ENCODE data around the gene MED8.

DNA sequence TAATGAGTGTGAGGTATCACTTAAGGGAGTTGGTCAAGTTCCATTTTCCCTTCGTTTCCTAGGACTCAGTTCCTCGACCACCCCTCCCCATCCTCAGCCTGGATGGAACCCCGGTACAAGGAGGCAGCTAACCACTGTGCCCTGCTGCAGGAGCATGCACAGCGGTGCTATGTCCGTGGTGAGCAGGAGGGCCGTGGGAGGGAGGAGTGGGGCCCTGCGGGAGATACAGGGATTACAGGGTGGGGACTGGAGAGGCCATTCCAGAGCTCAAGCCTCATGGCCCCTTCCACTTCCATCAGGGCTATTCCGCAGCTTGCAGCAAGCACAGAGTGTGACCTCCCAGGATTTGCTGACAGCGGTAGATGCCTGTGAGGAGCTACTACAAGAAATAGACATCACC is 38.3 kb upstream of the MED8 start:
- TF ChIP-seq, protein P1, sequence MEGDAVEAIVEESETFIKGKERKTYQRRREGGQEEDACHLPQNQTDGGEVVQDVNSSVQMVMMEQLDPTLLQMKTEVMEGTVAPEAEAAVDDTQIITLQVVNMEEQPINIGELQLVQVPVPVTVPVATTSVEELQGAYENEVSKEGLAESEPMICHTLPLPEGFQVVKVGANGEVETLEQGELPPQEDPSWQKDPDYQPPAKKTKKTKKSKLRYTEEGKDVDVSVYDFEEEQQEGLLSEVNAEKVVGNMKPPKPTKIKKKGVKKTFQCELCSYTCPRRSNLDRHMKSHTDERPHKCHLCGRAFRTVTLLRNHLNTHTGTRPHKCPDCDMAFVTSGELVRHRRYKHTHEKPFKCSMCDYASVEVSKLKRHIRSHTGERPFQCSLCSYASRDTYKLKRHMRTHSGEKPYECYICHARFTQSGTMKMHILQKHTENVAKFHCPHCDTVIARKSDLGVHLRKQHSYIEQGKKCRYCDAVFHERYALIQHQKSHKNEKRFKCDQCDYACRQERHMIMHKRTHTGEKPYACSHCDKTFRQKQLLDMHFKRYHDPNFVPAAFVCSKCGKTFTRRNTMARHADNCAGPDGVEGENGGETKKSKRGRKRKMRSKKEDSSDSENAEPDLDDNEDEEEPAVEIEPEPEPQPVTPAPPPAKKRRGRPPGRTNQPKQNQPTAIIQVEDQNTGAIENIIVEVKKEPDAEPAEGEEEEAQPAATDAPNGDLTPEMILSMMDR (IDR thresholded peaks at IDR 0.05 in 2 of 3, conservative IDR thresholded peaks at IDR 0.05 in 1 of 3; ENCODE audit: control insufficient read depth in 2 of 3, extremely low read depth in 1 of 3, insufficient read depth in 1 of 3, low read depth in 3 of 3, low read length in 3 of 3) = no peak
- TF ChIP-seq TARDBP (IDR thresholded peaks at IDR 0.05; ENCODE audit: borderline replicate concordance) (no peak), CEBPB (IDR thresholded peaks at IDR 0.05; ENCODE audit: borderline replicate concordance in 1 of 2, low read depth in 2 of 2, low read length in 2 of 2) (no peak), REST (IDR thresholded peaks at IDR 0.05; ENCODE audit: low read depth, low read length) (no peak)
